ENCODE measurements around the gene TMEFF2.

DNA sequence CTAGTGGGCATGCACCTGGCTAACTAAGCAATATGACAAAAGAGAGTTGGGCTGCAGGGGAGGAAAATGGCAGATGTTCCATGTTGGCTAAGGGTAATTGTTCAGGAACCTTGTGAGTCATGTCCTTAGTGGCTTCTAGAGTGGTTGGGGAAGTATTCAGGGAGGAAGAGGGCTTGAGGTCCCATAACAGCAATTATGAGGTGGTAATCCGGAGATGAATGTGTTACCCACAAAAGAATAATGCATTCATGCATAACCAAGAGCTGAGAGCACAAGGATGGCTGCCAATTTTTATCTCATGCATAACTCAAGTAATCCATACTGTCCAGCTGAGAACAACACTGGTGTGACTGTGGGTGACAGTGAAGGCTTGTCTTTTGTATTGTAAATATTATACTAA, 42.9 kb downstream of the TMEFF2 start:
- TF ChIP-seq POLR2AphosphoS5 (IDR thresholded peaks at IDR 0.05; ENCODE audit: low read depth, low read length) (no peak), SIN3A (IDR thresholded peaks at IDR 0.05; ENCODE audit: borderline replicate concordance, insufficient read depth, low read length) (no peak), TAF1 (IDR thresholded peaks at IDR 0.05; ENCODE audit: borderline replicate concordance, insufficient read depth, low read length) (no peak)
- TF ChIP-seq, protein P1, sequence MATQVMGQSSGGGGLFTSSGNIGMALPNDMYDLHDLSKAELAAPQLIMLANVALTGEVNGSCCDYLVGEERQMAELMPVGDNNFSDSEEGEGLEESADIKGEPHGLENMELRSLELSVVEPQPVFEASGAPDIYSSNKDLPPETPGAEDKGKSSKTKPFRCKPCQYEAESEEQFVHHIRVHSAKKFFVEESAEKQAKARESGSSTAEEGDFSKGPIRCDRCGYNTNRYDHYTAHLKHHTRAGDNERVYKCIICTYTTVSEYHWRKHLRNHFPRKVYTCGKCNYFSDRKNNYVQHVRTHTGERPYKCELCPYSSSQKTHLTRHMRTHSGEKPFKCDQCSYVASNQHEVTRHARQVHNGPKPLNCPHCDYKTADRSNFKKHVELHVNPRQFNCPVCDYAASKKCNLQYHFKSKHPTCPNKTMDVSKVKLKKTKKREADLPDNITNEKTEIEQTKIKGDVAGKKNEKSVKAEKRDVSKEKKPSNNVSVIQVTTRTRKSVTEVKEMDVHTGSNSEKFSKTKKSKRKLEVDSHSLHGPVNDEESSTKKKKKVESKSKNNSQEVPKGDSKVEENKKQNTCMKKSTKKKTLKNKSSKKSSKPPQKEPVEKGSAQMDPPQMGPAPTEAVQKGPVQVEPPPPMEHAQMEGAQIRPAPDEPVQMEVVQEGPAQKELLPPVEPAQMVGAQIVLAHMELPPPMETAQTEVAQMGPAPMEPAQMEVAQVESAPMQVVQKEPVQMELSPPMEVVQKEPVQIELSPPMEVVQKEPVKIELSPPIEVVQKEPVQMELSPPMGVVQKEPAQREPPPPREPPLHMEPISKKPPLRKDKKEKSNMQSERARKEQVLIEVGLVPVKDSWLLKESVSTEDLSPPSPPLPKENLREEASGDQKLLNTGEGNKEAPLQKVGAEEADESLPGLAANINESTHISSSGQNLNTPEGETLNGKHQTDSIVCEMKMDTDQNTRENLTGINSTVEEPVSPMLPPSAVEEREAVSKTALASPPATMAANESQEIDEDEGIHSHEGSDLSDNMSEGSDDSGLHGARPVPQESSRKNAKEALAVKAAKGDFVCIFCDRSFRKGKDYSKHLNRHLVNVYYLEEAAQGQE (IDR thresholded peaks at IDR 0.05; ENCODE audit: insufficient read depth in 1 of 2, low read depth in 2 of 2, low read length in 2 of 2): no peak

Measured in PFSK-1 (cell line).